Inflammatory macrophage treated with lipopolysaccharide for 4 hours (primary cell): ENCODE results near the gene VASH2.

Experiments used
- DNase-seq: peaks from one replicate; pipeline ENCODE4 v3.0.0-alpha.2; 2020

The VASH2 gene

GRCh38 chr1:212933815-212934471, 16.4 kb upstream of the VASH2 start:
- no peak for DNase-seq

GRCh38 chr1:212935387-212935981, 14.9 kb upstream of the VASH2 start:
- no peak for DNase-seq

- no peak for DNase-seq
Observed at GRCh38 chr1:212937034-212937433, 13.3 kb upstream of the VASH2 start.

GRCh38 chr1:212938846-212939245, 11.5 kb upstream of the VASH2 start:
- no peak for DNase-seq

GRCh38 chr1:212941452-212941851, 8.9 kb upstream of the VASH2 start:
- DNase-seq: no peak

- DNase-seq: no peak
Observed at GRCh38 chr1:212942679-212943392, 7.5 kb upstream of the VASH2 start.

- DNase-seq: no peak
Observed at GRCh38 chr1:212943393-212943710, 7.0 kb upstream of the VASH2 start.

GRCh38 chr1:212944229-212944901, 6.0 kb upstream of the VASH2 start:
- DNase-seq: peak; percentile 64

GRCh38 chr1:212945056-212945455, 5.3 kb upstream of the VASH2 start:
- DNase-seq: no peak

- no peak for DNase-seq
Observed at GRCh38 chr1:212945463-212946160, 4.7 kb upstream of the VASH2 start.

- DNase-seq: no peak
Observed at GRCh38 chr1:212946872-212947271, 3.5 kb upstream of the VASH2 start.

GRCh38 chr1:212949771-212950170, 570 bp upstream of the VASH2 start:
- DNase-seq: no peak

GRCh38 chr1:212951126-212951946, 995 bp downstream of the VASH2 start:
- DNase-seq: no peak

GRCh38 chr1:212951947-212952640, 1.8 kb downstream of the VASH2 start:
- DNase-seq: peak; percentile 10

GRCh38 chr1:212952641-212952976, 2.3 kb downstream of the VASH2 start:
- no peak for DNase-seq

- peak; percentile 67 for DNase-seq
Observed at GRCh38 chr1:212953321-212953720, 3.0 kb downstream of the VASH2 start.

GRCh38 chr1:212954514-212954913, 4.2 kb downstream of the VASH2 start:
- DNase-seq: no peak

- no peak for DNase-seq
Observed at GRCh38 chr1:212955098-212955497, 4.8 kb downstream of the VASH2 start.

GRCh38 chr1:212955961-212956620, 5.8 kb downstream of the VASH2 start:
- DNase-seq: peak; percentile 66

- DNase-seq: no peak
Observed at GRCh38 chr1:212957546-212957945, 7.2 kb downstream of the VASH2 start.

GRCh38 chr1:212958175-212958574, 7.8 kb downstream of the VASH2 start:
- no peak for DNase-seq
